Activated B cell treated with CpG ODN at 0.5 μM for 24 hours (primary cell): ENCODE results near the gene PAK2. TPM values are rescaled to one million over a fixed set of nuclear protein-coding genes. Genes with fewer than 3 reads are reported as not detected.

ENCODE experiments used
- ATAC-seq: fragments of 200-7000 bp; cut with Tn5 transposase; one replicate; pipeline ENCODE4 v1.10.0; 2021; ENCODE audit warnings: low read depth, mild to moderate bottlenecking, moderate library complexity
- CTCF ChIA-PET: fragments of 350-600 bp; sonication (Branson Sonifier 250); formaldehyde crosslinking; loops from one replicate; lab custom pipeline; 2021; ENCODE audit warnings: antibody characterized with exemption; lab: Charles Lee
- POLR2A ChIA-PET: fragments of 350-600 bp; sonication (Branson Sonifier 250); formaldehyde crosslinking; loops from one replicate; lab custom pipeline; 2021; ENCODE audit warnings: antibody characterized with exemption; lab: Charles Lee
- DNase-seq: peaks from one replicate; pipeline ENCODE4 v3.0.0; 2022
- H3K27ac Mint-ChIP-seq: one replicate; pipeline ENCODE4 v1.8.0; 2020; ENCODE audit warnings: mixed read lengths
- H3K27me3 Mint-ChIP-seq: one replicate; pipeline ENCODE4 v1.8.0; 2021; ENCODE audit warnings: mixed read lengths
- H3K36me3 Mint-ChIP-seq: one replicate; pipeline ENCODE4 v1.8.0; 2021; ENCODE audit warnings: low read depth, mixed read lengths
- H3K4me1 Mint-ChIP-seq: one replicate; pipeline ENCODE4 v1.8.0; 2021; ENCODE audit warnings: mixed read lengths
- H3K4me3 Mint-ChIP-seq: one replicate; pipeline ENCODE4 v1.8.0; 2020; ENCODE audit warnings: mild to moderate bottlenecking, mixed read lengths
- H3K9me3 Mint-ChIP-seq: one replicate; pipeline ENCODE4 v1.8.0; 2020; ENCODE audit warnings: mixed read lengths
- CTCF ChIP-seq: fragments of 200-600 bp; IDR thresholded peaks from one replicate; pipeline ENCODE4 v1.8.0; 2022; ENCODE audit warnings: antibody characterized with exemption, mild to moderate bottlenecking
- intact Hi-C: fragments of 100-400 bp; cut with micrococcal nuclease; formaldehyde crosslinking; loops from one replicate; pipeline ENCODE4 v1.15.1; 2024
- total RNA-seq: library from RNA; stranded (reverse); gene quantifications from 2 replicates; pipeline ENCODE4 v1.2.3, GENCODE V29; 2022

PAK2 gene
- total RNA-seq, 1 donor from 2014 or later: 87.1 TPM

DNA sequence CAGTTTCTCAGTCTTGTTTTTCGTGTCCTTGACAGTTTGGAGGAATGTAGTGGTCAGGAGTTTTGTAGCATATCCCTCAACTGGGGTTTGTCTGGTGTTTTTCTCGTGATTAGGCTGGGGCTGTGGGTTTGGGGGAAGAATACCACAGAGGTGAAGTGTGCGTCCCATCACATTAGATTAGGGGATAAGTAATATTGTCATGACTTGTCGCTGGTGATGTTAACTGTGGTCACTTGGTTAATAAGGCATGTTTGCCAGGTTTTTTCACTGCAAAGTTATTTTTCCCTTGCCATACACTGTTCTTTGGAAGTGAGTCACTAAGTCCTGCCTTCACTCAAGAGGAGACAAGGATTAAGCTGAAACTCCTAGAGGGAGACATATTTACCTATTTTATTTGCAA lies 39.1 kb downstream of the PAK2 start:
- TF ChIP-seq CTCF: no peak
- CTCF ChIA-PET: no interaction called here
- ATAC-seq (no peak), DNase-seq (no peak)
- Mint-ChIP-seq H3K27me3 (no peaks in the 10 kb centered on the region), H3K4me1 (peaks cover 47% of the 10 kb centered on the region), H3K9me3 (peaks cover 4% of the 10 kb centered on the region), H3K4me3 (no peak overlapping the region), H3K36me3 (peaks cover 50% of the 10 kb centered on the region), H3K27ac (no peak overlapping the region)
- POLR2A ChIA-PET: no interaction called here
- intact Hi-C loops: no loop called here

DNA sequence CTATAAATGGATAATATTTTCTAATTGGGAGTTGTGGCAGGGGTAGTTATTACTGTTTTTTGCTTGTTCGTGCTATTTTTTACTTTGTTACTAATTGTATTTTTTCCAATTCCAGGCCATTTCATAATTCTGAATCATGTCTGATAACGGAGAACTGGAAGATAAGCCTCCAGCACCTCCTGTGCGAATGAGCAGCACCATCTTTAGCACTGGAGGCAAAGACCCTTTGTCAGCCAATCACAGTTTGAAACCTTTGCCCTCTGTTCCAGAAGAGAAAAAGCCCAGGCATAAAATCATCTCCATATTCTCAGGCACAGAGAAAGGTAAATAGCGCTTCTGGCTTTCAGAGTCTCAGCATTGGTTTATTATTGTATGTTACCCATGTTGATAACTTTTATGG lies 42.9 kb downstream of the PAK2 start:
- Mint-ChIP-seq H3K9me3 (peaks cover 4% of the 10 kb centered on the region), H3K27me3 (no peaks in the 10 kb centered on the region), H3K36me3 (peaks cover 64% of the 10 kb centered on the region), H3K4me3 (no peak overlapping the region), H3K4me1 (peaks cover 18% of the 10 kb centered on the region), H3K27ac (no peak overlapping the region)
- no peak for ATAC-seq
- CTCF ChIA-PET: no interaction called here
- intact Hi-C loops: no loop called here
- no peak for TF ChIP-seq CTCF
- DNase-seq: no peak
- POLR2A ChIA-PET: no interaction called here

GRCh38 chr3:196788528-196788927 lies 48.9 kb downstream of the PAK2 start:
- H3K9me3 Mint-ChIP-seq: no peaks in the 10 kb centered on the region
- ChIA-PET CTCF (interaction anchor here (1.2 kb wide), 1 partner anchor 179 kb away, joined by 3 read pairs; no protein-coding TSS in a partner anchor), POLR2A (no interaction called here)
- H3K4me3 Mint-ChIP-seq: no peak overlapping the region
- no peak for DNase-seq
- peaks cover 9% of the 10 kb centered on the region for H3K4me1 Mint-ChIP-seq
- intact Hi-C loops: no loop called here
- H3K27me3 Mint-ChIP-seq: no peaks in the 10 kb centered on the region
- no peak for TF ChIP-seq CTCF
- no peak for ATAC-seq
- peaks cover 67% of the 10 kb centered on the region for H3K36me3 Mint-ChIP-seq
- no peak overlapping the region for H3K27ac Mint-ChIP-seq

- no peak for DNase-seq
- Mint-ChIP-seq H3K27me3 (no peaks in the 10 kb centered on the region), H3K36me3 (peaks cover 71% of the 10 kb centered on the region), H3K27ac (no peak overlapping the region), H3K4me3 (no peak overlapping the region), H3K9me3 (no peaks in the 10 kb centered on the region), H3K4me1 (peaks cover 9% of the 10 kb centered on the region)
- TF ChIP-seq CTCF: no peak
- CTCF ChIA-PET: no interaction called here
- ATAC-seq: no peak
- intact Hi-C loops: no loop called here
- POLR2A ChIA-PET: no interaction called here
Measured at GRCh38 chr3:196789885-196790359, 50.3 kb downstream of the PAK2 start.

DNA sequence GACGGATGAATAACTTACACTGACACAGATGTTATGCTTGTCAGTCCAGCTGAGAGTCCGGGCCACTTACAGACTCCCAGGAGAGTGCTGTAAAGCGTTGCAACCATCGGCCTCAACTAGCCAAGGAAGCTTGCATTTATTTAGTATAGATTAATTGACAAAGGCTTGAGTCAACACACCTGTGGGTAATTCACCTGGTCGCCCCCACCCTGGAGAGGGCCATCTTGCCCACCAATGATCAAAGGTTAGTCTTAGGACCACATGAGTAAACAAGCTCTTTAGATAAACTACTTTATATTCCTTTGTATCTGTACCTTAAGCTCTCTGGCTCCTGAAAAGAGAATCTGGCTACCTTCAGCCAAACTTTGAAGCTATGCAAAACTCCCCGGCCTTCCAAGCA lies 51.0 kb downstream of the PAK2 start:
- Mint-ChIP-seq H3K9me3 (no peaks in the 10 kb centered on the region), H3K36me3 (peaks cover 69% of the 10 kb centered on the region), H3K4me1 (peaks cover 9% of the 10 kb centered on the region), H3K27me3 (no peaks in the 10 kb centered on the region), H3K27ac (no peak overlapping the region), H3K4me3 (no peak overlapping the region)
- no peak for ATAC-seq
- ChIA-PET CTCF (no interaction called here), POLR2A (no interaction called here)
- no peak for DNase-seq
- no peak for TF ChIP-seq CTCF
- intact Hi-C loops: no loop called here
